Adrenal gland (tissue), 12 donors: ENCODE measurements around the gene CYP2A7. TPM values are rescaled to one million over a fixed set of nuclear protein-coding genes. Genes with fewer than 3 reads are reported as not detected.
"Not testable (repeated sequence)": the region's sequence is repeated elsewhere in the genome, so short reads cannot be mapped to it uniquely, and the experiment has no call there.

Experiments
- DNase-seq, 7 donors: peaks; one replicate each; pipeline ENCODE4 v3.0.0-alpha.2; 2019 to 2020
- H3K27ac ChIP-seq, 5 donors: fragments of 200-600 bp; sonication (generic) in 4 of 5; 1 replicate in 3 of 5; 2 replicates in 2 of 5; pipeline versions ENCODE4 v1.5.1 to v1.8.0; 2016 to 2020; ENCODE audit warnings: mild to moderate bottlenecking in 1 of 5
- H3K27me3 ChIP-seq: fragments of 200-600 bp; 2 replicates; pipeline ENCODE4 v1.8.0; 2021
- H3K36me3 ChIP-seq, 2 donors: fragments of 200-600 bp; replicated peaks in 1 of 2; 1 replicate in 1 of 2; 2 replicates in 1 of 2; pipeline versions ENCODE4 v1.5.1 to v1.8.0; 2018 to 2022
- H3K4me1 ChIP-seq, 2 donors: fragments of 200-600 bp; replicated peaks in 1 of 2; 1 replicate in 1 of 2; 2 replicates in 1 of 2; pipeline versions ENCODE4 v1.5.1 to v1.8.0; 2018 to 2021
- H3K4me3 ChIP-seq, 4 donors: fragments of 200-600 bp; sonication (generic) in 3 of 4; one replicate each; pipeline ENCODE4 v1.5.1; 2016 to 2018
- H3K9me3 ChIP-seq, 3 donors: fragments of 200-600 bp; sonication (generic) in 1 of 3; replicated peaks in 1 of 3; 1 replicate in 2 of 3; 2 replicates in 1 of 3; pipeline versions ENCODE4 v1.5.1 to v1.8.0; 2016 to 2021
- CTCF ChIP-seq, 6 experiments: fragments of 450-650 bp in 4 of 6; fragments of 200-600 bp in 2 of 6; sonication (generic) in 1 of 6; IDR thresholded peaks; 1 replicate in 5 of 6; 2 replicates in 1 of 6; pipeline versions ENCODE4 v1.5.1 to v1.8.0; 2016 to 2021; ENCODE audit warnings: antibody characterized with exemption in 6 of 6, mild to moderate bottlenecking in 2 of 6, moderate library complexity in 1 of 6
- POLR2A ChIP-seq, 2 donors: fragments of 450-650 bp; IDR thresholded peaks; one replicate each; pipeline ENCODE4 v1.6.1; 2017; ENCODE audit warnings: antibody characterized with exemption in 2 of 2, mild to moderate bottlenecking in 2 of 2, moderate library complexity in 1 of 2
- WGBS, 4 donors: extraction: QIAGEN DNeasy Blood & Tissue Kit in 2 of 4; methylation state at CpG; one replicate each; pipeline versions ENCODE4 v1.1.5 to v1.1.7; 2013 to 2017; 5-methylcytosine and 5-hydroxymethylcytosine counted together
- intact Hi-C, 2 donors: fragments of 100-400 bp; cut with DNase I; formaldehyde crosslinking; loops; one replicate each; pipeline versions ENCODE4 v1.14.1 to v1.15.0; 2022 to 2023
- polyA plus RNA-seq, 3 donors: library from polyadenylated mRNA; stranded (reverse); fragments of 200-250 nt in 2 of 3; fragments of 350-450 nt in 1 of 3; fragmentation: Illumina TruSeq in 1 of 3; extraction: RNeasy Lipid Tissue Mini Kit (QIAGEN cat#74804) in 1 of 3; gene quantifications; one replicate each; pipeline ENCODE4 v1.2.3, GENCODE V29; 2013 to 2014
- total RNA-seq, 9 donors: library from RNA; depleted of rRNA in 4 of 9; stranded (reverse); fragments of >200 nt in 4 of 9; fragments of 120-200 nt in 1 of 9; fragmentation: NEBNext Ultra II Directional in 1 of 9; extraction: Animal tissue kit (Norgen Biotek cat#: 25700) in 1 of 9; gene quantifications; one replicate each; pipeline versions ENCODE4 v1.1.0 to v1.2.4, GENCODE V29; 2013 to 2023
- donor health status: healthy with polysubstance abuse.
- donor health status: Bipolar disorder and iron deficiency.
- donor health status: DM: yes; HTN: yes; CAD: no.
- donor health status: DM: no; HTN: no; CAD: no.
- donor health status: DM: no; HTN: no; CAD: no.
- donor health status: DM: yes; HTN: yes; CAD: no.

CYP2A7 gene
- total and polyA plus RNA-seq, 12 donors = not detected

- WGBS, 4 donors = 31 to 47% (median 43%) methylated on average over 6 to 7 of the region's 7 CpGs
- H3K27me3 ChIP-seq, DNase-seq, H3K9me3 ChIP-seq, H3K4me1 ChIP-seq, H3K4me3 ChIP-seq, H3K36me3 ChIP-seq, intact Hi-C loops: not testable (repeated sequence)
- peak in 1 of 2 donors; percentile 7 for TF ChIP-seq POLR2A (IDR thresholded peaks at IDR 0.05)
- H3K27ac ChIP-seq = peak overlapping the region in 3 of 5 donors; percentile 51 to 69 (median 66)
These were observed 48.1 kb downstream of the CYP2A7 start for GRCh38 chr19:40833728-40834533.

GRCh38 chr19:40832431-40832790 lies 49.6 kb downstream of the CYP2A7 start:
- DNase-seq, H3K27me3 ChIP-seq, H3K4me1 ChIP-seq, intact Hi-C loops, H3K9me3 ChIP-seq, H3K36me3 ChIP-seq, H3K4me3 ChIP-seq: not testable (repeated sequence)
- H3K27ac ChIP-seq = peak overlapping the region in 4 of 5 donors; percentile 54 to 90 (median 60)
- 59 to 88% (median 74%) methylated on average over 4 of the region's 4 CpGs for WGBS, 4 donors

- Histone ChIP-seq H3K4me1 (peaks cover 0 to 4% of the 10 kb centered on the region in 2 donors), H3K36me3 (no peaks in the 10 kb centered on the region), H3K4me3 (no peak overlapping the region), H3K27ac (peak overlapping the region in 4 of 5 donors; percentile 58 to 90 (median 66)), H3K27me3 (no peaks in the 10 kb centered on the region), H3K9me3 (no peaks in the 10 kb centered on the region)
- 62 to 67% (median 63%) methylated on average over 7 of the region's 7 CpGs for WGBS, 4 donors
- intact Hi-C loops = no loop called here
- TF ChIP-seq CTCF (IDR thresholded peaks at IDR 0.05) (no peak), POLR2A (IDR thresholded peaks at IDR 0.05) (peak in 1 of 2 donors; percentile 53)
- peak in 5 of 7 donors; percentile 71 to 83 (median 78) for DNase-seq
These were observed 50.3 kb downstream of the CYP2A7 start for GRCh38 chr19:40831502-40832430.

GRCh38 chr19:40830741-40831140 lies 51.3 kb downstream of the CYP2A7 start:
- H3K4me3 ChIP-seq, H3K4me1 ChIP-seq, DNase-seq, intact Hi-C loops, H3K9me3 ChIP-seq, H3K36me3 ChIP-seq, H3K27me3 ChIP-seq: not testable (repeated sequence)
- 95 to 99% (median 96%) methylated on average over 13 to 16 of the region's 16 CpGs for WGBS, 4 donors
- peak overlapping the region in 1 of 5 donors; percentile 62 for H3K27ac ChIP-seq

GRCh38 chr19:40829205-40829604 lies 52.8 kb downstream of the CYP2A7 start:
- H3K9me3 ChIP-seq = no peaks in the 10 kb centered on the region
- no peak overlapping the region for H3K27ac ChIP-seq
- no peak overlapping the region for H3K4me3 ChIP-seq
- intact Hi-C loops = no loop called here
- H3K36me3 ChIP-seq = no peaks in the 10 kb centered on the region
- peaks cover 0 to 4% of the 10 kb centered on the region in 2 donors for H3K4me1 ChIP-seq
- DNase-seq = no peak
- no peak for TF ChIP-seq CTCF (IDR thresholded peaks at IDR 0.05)
- TF ChIP-seq POLR2A (IDR thresholded peaks at IDR 0.05) = no peak
- no peaks in the 10 kb centered on the region for H3K27me3 ChIP-seq
